HUES48 (cell line): Measurements from ENCODE around the gene RTN4.

ENCODE experiments used
- H3K27ac ChIP-seq: one replicate; pipeline ENCODE4 v1.7.0; 2013; ENCODE audit warnings: low read depth, low read length, inconsistent platforms
- H3K27me3 ChIP-seq: 2 replicates; pipeline ENCODE4 v1.6.1; 2013; ENCODE audit warnings: mild to moderate bottlenecking, low read length; ENCODE audit not compliant: control insufficient read depth, insufficient read depth
- H3K36me3 ChIP-seq: 2 replicates; pipeline ENCODE4 v1.6.1; 2013; ENCODE audit warnings: low read length; ENCODE audit not compliant: control insufficient read depth, insufficient read depth
- H3K4me1 ChIP-seq: 2 replicates; pipeline ENCODE4 v1.6.1; 2013; ENCODE audit warnings: mild to moderate bottlenecking, low read length; ENCODE audit not compliant: control insufficient read depth, insufficient read depth
- H3K4me3 ChIP-seq: 2 replicates; pipeline ENCODE4 v1.5.1; 2013; ENCODE audit warnings: mild to moderate bottlenecking, low read depth, low read length
- H3K9ac ChIP-seq: 2 replicates; pipeline ENCODE4 v1.6.1; 2013; ENCODE audit warnings: mild to moderate bottlenecking, low read depth, low read length, moderate library complexity
- H3K9me3 ChIP-seq: 2 replicates; pipeline ENCODE4 v1.6.1; 2013; ENCODE audit warnings: low read length; ENCODE audit not compliant: control insufficient read depth, insufficient read depth

The RTN4 gene

DNA sequence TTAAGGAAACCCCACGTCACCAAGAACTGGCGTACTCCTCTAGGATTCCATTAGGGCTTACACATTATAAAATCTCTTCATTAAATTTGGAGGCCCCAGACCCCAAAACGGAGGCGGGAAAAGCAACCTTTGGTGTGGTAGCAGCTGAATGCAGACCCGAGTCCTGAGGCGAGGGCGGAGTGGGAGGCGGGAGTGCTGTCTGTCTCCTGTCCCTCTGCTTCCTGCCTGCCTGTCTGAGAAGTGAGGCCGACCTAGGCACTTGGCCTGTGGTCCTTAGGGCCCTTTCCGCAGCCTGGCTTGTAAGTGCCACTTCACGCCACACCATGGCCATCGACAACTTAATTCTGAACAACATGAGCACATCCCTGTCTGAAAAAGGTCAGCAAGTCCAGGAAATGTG lies 102.1 kb downstream of the RTN4 start:
- H3K27ac ChIP-seq = no peak overlapping the region
- no peaks in the 10 kb centered on the region for H3K9me3 ChIP-seq
- no peak overlapping the region for H3K9ac ChIP-seq
- H3K36me3 ChIP-seq = no peaks in the 10 kb centered on the region
- H3K4me1 ChIP-seq = no peaks in the 10 kb centered on the region
- no peak overlapping the region for H3K4me3 ChIP-seq
- H3K27me3 ChIP-seq = no peaks in the 10 kb centered on the region

DNA sequence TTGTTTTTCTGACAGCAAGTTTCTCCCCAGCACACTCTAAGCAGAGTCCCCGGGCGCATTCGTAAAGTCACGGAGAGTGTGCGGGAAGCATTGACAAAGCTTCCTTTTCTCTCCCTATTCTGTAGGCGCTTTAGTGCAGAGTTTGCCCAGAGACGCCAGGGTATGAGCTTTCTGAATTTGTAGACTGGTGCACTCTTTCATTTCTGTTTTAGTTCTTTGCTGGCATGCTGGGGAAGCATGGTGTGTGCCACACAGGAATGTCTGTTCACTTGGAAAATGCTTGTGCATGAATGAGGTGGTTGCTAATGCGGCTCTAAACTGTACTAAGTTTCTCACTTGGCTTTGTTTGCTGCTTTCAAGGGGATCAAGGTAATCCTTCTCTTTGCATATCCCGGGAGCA lies 102.6 kb downstream of the RTN4 start:
- no peak overlapping the region for H3K27ac ChIP-seq
- no peaks in the 10 kb centered on the region for H3K4me1 ChIP-seq
- no peaks in the 10 kb centered on the region for H3K36me3 ChIP-seq
- no peaks in the 10 kb centered on the region for H3K9me3 ChIP-seq
- H3K4me3 ChIP-seq = no peak overlapping the region
- H3K27me3 ChIP-seq = no peaks in the 10 kb centered on the region
- no peak overlapping the region for H3K9ac ChIP-seq

DNA sequence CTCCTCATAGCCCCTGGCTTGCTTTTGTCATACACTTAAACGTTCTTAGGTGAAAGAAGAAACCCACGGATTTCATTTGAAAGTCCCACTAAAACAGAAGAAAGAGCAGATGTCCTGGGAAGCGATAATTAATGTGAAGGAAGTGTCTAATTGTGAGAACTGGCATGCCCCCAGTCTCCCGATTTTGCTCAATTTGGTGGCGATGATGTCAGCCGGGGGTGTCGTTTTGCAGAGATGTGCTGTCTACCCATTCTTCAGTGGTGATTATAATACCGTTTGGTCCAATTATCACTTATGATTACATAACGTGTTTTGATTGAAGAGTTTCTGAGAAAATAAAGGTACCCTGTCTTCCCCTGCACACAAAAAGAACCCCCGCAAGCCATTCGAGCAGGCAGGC lies 103.1 kb downstream of the RTN4 start:
- Histone ChIP-seq H3K4me1 (no peaks in the 10 kb centered on the region), H3K27ac (no peak overlapping the region), H3K9ac (no peak overlapping the region), H3K36me3 (no peaks in the 10 kb centered on the region), H3K27me3 (no peaks in the 10 kb centered on the region), H3K4me3 (no peak overlapping the region), H3K9me3 (no peaks in the 10 kb centered on the region)

DNA sequence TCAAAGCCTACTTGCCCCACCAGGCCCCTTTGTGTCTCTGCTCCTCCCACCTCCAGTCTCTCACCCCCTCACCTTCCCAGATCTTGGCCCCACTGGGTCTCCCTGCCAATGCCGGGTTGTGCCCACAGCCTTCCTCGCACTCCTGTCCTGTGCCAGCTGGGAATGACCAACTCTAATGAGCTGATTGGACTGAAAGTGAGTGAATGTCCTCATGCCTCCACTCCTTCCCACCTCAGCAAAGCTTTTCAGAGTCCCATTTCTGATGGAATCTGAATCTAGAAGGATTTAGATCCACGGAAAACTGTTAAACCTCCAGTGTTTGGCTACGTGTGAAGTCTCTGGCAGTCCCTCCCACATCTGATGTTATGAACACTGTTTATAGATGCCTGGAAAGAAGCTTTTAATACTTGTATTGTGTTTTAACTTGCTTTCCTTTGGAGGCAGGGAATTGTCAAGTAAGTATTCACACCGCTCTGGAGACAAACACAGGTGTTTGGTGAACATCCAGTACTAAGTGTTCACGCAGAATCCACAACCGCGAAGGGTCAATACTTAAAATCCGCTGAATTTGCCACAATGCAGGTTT lies 103.9 kb downstream of the RTN4 start:
- Histone ChIP-seq H3K4me3 (no peak overlapping the region), H3K9me3 (no peaks in the 10 kb centered on the region), H3K9ac (no peak overlapping the region), H3K27me3 (no peaks in the 10 kb centered on the region), H3K4me1 (no peaks in the 10 kb centered on the region), H3K27ac (no peak overlapping the region), H3K36me3 (no peaks in the 10 kb centered on the region)

DNA sequence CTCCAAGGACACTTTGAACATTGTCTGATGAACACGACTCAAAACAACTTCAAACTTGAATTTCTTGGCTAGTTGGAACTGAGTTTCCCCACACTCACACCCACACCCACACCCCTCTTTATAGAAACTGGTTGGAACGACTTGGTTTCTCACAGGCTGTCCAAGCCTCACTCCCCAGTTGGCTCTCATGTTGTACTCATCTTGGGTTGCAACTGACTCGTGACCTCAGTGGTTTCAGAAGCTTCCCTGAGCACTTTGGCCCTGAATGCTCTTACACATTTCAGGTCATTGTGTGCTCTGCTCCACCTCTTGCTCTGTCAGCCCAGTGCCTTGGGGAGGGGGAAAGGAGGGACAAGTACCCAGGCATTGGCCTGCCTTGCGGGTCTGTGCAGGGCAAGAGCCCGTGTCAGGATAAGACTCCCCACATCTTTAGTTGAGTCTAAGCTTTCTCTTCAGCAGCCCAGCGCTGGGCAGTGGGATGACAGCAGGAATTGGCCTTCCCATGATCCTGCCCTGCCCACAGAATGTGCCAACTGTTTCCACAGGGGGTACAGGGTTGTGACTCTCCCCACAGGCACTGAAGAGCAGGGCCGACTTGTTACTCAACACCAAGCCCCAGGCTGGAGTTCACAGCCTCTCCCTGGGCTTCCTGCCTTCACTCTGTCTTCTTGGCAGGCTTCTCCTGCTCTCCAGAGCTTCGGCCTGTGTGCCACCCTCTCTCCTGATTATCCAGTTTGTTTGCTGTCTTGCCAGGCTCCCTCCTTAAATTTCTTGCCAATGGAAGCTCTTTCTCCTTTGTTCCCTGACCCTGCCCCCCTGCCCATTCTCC lies 104.6 kb downstream of the RTN4 start:
- H3K4me1 ChIP-seq = no peaks in the 10 kb centered on the region
- H3K27me3 ChIP-seq = no peaks in the 10 kb centered on the region
- no peak overlapping the region for H3K9ac ChIP-seq
- no peaks in the 10 kb centered on the region for H3K9me3 ChIP-seq
- H3K4me3 ChIP-seq = no peak overlapping the region
- H3K36me3 ChIP-seq = no peaks in the 10 kb centered on the region
- no peak overlapping the region for H3K27ac ChIP-seq

DNA sequence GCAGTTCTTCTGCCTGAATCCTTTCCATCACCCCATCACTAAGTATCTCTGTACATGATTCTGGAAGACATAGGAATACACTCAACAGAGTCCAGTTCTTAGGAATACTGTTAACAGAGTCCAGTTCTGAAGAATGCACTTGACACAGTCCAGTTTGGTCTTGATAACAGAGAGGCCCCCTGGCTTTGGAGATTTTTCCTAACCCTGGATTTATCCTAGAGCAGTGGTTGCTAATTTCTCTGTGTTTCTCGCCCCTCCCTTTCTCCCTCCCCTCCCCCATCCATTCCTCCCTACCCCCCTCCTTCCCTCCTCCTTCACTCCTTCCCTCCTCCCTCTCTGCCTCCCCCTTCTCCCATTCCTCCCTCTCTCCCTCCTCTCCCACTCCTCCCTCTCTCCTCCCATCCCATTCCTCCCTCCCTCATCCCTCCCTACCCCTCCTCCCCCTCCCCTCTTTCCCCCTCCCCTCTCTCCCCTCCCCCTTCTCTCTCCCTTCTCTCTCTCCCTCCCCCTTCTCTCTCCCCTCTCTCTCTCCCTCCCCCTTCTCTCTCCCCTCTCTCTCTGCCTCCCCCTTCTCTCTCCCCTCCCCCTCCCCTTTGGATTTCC lies 105.4 kb downstream of the RTN4 start:
- H3K27ac ChIP-seq = no peak overlapping the region

DNA sequence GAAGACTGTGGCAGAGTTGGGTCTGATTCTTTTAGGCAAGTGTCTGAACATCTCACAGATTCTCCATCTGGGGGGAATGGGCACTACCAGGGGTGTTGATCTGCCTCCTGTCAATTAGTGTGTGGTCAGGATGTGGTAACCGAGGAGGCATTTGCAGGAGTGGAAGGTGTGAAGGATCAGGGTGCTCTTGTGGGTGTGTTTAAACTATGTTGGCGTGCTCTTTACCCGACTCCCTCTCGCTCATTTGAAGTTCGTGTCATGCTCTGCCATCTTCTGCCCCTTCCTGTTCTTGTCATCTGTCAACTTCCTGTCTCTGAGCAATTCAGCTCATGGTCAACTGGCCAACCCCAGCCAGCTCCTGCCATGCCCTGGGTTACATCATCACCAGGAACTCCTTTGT lies 107.9 kb downstream of the RTN4 start:
- no peaks in the 10 kb centered on the region for H3K9me3 ChIP-seq

More for the DNA sequence above, 105.4 kb downstream of the RTN4 start:
- H3K27me3 ChIP-seq = no peaks in the 10 kb centered on the region
- H3K4me1 ChIP-seq = no peaks in the 10 kb centered on the region
- no peaks in the 10 kb centered on the region for H3K36me3 ChIP-seq
- H3K9me3 ChIP-seq = no peaks in the 10 kb centered on the region
- no peak overlapping the region for H3K4me3 ChIP-seq
- H3K9ac ChIP-seq = no peak overlapping the region

DNA sequence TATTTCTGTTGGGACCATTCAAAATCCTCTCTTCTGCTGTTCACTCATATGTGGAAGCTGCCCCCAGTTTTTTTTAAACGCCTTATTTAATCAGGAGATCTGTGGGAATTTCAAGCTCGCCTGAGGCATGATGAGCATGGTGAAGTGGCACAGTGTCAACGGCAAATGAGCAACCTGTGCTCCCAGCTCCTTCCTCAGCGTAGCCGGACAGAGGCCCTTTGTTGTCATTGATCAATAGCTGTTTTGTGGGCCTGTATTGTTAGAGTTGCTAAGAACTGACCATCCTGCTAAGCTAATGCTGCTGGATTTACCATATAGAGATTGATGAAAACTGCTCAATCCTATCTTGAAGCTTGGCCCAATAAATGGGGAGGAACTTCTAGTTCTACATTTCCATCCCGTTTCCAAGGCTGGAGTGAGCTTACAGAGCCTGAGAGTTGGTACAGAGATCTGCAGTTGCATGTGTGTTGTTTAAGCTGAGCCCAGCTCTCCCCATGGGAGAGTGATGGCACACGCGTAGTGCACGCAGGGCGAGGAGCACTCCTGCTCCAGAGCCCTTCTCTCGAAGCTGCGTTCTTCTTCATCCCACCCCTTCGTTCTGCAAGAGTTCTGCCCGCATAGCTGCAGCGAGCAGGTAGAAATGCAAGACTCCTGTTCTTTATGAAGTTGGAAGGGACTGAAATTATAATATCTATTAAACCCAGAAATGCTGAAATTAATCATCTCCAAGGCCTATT lies 108.8 kb downstream of the RTN4 start:
- Histone ChIP-seq H3K36me3 (no peaks in the 10 kb centered on the region), H3K4me3 (no peak overlapping the region), H3K27me3 (no peaks in the 10 kb centered on the region), H3K4me1 (no peaks in the 10 kb centered on the region), H3K9ac (no peak overlapping the region), H3K27ac (no peak overlapping the region), H3K9me3 (no peaks in the 10 kb centered on the region)

More for the DNA sequence above, 107.9 kb downstream of the RTN4 start:
- no peak overlapping the region for H3K27ac ChIP-seq
- H3K36me3 ChIP-seq = no peaks in the 10 kb centered on the region
- no peak overlapping the region for H3K9ac ChIP-seq
- no peaks in the 10 kb centered on the region for H3K27me3 ChIP-seq
- no peaks in the 10 kb centered on the region for H3K4me1 ChIP-seq
- H3K4me3 ChIP-seq = no peak overlapping the region

DNA sequence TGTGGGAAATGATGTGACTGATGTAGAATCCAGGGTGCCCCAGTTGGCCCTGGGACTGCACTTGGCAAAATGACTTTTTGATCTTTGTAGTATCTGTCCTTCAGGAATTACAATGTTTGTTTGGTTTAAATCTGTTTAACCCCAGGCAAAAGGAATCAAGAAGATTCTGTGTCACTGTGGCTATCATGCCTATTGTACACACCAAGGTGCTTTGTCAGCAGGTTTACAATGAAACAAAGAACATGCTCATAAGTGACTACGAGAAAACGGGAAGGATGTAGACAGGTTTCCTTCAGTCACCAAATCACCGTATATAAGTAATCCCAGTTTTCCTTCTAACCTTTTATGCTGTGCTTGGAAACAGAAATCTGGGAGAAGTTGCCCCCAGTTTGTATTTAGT lies 109.5 kb downstream of the RTN4 start:
- Histone ChIP-seq H3K36me3 (no peaks in the 10 kb centered on the region), H3K4me3 (no peak overlapping the region), H3K9ac (no peak overlapping the region), H3K4me1 (no peaks in the 10 kb centered on the region), H3K27me3 (no peaks in the 10 kb centered on the region), H3K27ac (no peak overlapping the region), H3K9me3 (no peaks in the 10 kb centered on the region)

DNA sequence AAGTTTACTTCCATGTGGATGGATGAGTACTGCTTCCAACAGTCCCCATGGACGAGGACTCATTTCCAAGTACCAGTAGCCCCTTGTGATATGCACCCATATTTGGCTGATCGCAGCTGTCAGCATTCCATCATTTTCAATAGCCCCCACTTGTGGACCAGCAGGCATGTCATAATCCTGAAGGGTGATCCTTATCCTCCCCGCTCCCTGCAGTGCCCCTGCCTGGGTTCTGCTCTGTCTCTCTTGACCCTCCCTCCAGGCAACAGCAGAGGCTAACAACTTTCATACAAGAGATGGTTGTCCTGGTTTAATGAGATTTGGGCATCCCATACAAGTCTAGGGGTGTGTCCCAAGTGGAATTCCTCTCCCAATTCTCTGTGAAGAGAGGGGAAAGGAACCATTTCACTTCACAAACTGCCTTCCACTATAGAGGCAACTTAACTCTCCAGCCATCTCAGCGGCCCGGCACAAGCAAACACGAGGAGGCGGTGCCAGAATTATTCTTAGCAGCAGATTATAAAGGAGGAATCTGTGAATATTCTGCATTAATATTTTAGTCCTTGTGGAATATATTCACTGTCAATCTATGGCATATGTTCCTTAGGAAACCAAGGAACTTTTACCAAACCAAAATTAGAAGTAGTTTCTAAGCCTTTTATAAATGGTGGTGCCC lies 110.7 kb downstream of the RTN4 start:
- H3K9ac ChIP-seq = no peak overlapping the region
- H3K9me3 ChIP-seq = no peaks in the 10 kb centered on the region
- H3K27ac ChIP-seq = no peak overlapping the region
- no peaks in the 10 kb centered on the region for H3K36me3 ChIP-seq
- no peaks in the 10 kb centered on the region for H3K4me1 ChIP-seq
- H3K4me3 ChIP-seq = no peak overlapping the region
- no peaks in the 10 kb centered on the region for H3K27me3 ChIP-seq
